Bronchial epithelial cell (primary cell): ENCODE results near the gene NDE1. TPM values are rescaled to one million over a fixed set of nuclear protein-coding genes. Genes with fewer than 3 reads are reported as not detected.
"Not testable (repeated sequence)": the region's sequence is repeated elsewhere in the genome, so short reads cannot be mapped to it uniquely, and the experiment has no call there.

ENCODE experiments used
- DNase-seq: peaks from one replicate; pipeline ENCODE4 v3.0.0-alpha.2; 2010; ENCODE audit warnings: low read depth
- FAIRE-seq: peaks from 2 replicates; lab custom pipeline; 2011; peaks lifted over from hg19 to GRCh38; lab: Jason Lieb, UNC
- H3K27me3 ChIP-seq: 2 replicates; pipeline ENCODE4 v1.5.1; 2011; ENCODE audit warnings: low read length; ENCODE audit not compliant: control insufficient read depth, insufficient read depth
- H3K36me3 ChIP-seq: 2 replicates; pipeline ENCODE4 v1.5.1; 2011; ENCODE audit warnings: low read length; ENCODE audit not compliant: control insufficient read depth, insufficient read depth
- H3K4me3 ChIP-seq: 2 replicates; pipeline ENCODE4 v1.5.1; 2011; ENCODE audit warnings: mild to moderate bottlenecking, low read depth, low read length, control low read depth
- total RNA-seq: library from RNA; depleted of rRNA; stranded (reverse); fragments of >200 nt; gene quantifications from 2 replicates; pipeline ENCODE4 v1.2.1, GENCODE V29; 2014
- TF ChIP-seq, protein P1 (sequence below): IDR thresholded peaks from 2 replicates; pipeline ENCODE4 v1.5.1; 2011; ENCODE audit warnings: mild to moderate bottlenecking, moderate library complexity, low read length, control low read depth, inconsistent platforms; ENCODE audit not compliant: insufficient read depth, severe bottlenecking

NDE1 gene
- total RNA-seq, 1 donor from 2014 or later, result 74.2 TPM

DNA sequence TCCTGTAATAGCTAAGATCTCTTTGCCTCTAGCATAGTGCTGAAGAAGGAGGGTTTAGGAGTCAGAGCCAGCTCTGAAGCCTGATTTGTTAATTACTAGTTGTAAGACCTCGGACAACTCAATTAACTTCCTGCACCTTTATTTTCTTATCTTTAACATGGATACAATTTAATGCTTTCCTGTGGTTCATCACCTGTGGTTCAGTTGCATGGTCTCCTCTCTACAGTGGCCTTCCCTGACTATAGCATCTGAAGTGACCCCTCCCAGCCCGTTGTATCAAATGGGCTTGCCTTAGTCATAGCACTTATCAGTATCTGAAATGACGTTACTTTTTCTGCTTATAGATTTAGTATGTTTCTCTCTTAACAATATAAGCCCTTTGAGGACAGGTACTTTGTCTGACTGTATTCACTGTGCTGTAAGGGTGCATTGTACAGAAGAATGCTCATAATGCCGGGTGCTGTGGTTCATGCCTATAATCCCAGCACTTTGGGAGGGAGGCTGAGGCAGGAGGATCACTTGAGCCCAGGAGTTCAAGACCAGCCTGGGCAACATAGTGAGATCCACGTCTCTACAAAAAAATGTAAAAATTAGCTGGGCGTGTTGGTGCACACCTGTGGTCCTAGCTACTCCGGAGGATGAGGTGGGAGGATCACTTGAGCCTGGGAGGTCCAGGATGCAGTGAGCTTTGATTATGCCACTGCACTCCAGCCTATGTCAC, 2.6 kb upstream of the NDE1 start:
- peaks cover 1% of the 10 kb centered on the region for H3K36me3 ChIP-seq
- TF ChIP-seq, protein P1, sequence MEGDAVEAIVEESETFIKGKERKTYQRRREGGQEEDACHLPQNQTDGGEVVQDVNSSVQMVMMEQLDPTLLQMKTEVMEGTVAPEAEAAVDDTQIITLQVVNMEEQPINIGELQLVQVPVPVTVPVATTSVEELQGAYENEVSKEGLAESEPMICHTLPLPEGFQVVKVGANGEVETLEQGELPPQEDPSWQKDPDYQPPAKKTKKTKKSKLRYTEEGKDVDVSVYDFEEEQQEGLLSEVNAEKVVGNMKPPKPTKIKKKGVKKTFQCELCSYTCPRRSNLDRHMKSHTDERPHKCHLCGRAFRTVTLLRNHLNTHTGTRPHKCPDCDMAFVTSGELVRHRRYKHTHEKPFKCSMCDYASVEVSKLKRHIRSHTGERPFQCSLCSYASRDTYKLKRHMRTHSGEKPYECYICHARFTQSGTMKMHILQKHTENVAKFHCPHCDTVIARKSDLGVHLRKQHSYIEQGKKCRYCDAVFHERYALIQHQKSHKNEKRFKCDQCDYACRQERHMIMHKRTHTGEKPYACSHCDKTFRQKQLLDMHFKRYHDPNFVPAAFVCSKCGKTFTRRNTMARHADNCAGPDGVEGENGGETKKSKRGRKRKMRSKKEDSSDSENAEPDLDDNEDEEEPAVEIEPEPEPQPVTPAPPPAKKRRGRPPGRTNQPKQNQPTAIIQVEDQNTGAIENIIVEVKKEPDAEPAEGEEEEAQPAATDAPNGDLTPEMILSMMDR, result no peak
- no peaks in the 10 kb centered on the region for H3K27me3 ChIP-seq
- no peak overlapping the region for H3K4me3 ChIP-seq
- no peak for FAIRE-seq
- DNase-seq, result peak; percentile 13

GRCh38 chr16:15648135-15648730, 1.8 kb upstream of the NDE1 start:
- TF ChIP-seq, protein P1, result no peak
- H3K27me3 ChIP-seq, result no peaks in the 10 kb centered on the region
- peak; percentile 52 for DNase-seq
- no peak for FAIRE-seq
- H3K4me3 ChIP-seq, result no peak overlapping the region
- H3K36me3 ChIP-seq, result peaks cover 3% of the 10 kb centered on the region

DNA sequence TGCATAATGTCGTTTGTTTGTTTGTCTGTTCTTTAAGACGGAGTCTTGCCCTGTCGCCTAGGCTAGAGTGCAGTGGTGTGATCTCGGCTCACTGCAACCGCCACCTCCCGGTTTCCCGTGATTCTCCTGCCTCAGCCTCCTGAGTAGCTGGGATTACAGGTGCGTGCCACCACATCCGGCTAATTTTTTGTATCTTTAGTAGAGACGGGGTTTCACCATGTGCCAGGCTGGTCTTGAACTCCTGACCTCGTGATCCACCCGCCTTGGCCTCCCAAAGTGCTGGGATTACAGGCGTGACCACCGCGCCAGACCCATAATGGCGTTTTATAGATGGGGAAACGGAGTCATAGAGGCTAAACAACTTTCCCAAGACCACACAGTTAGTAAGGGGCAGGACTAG, 734 bp upstream of the NDE1 start:
- FAIRE-seq, H3K36me3 ChIP-seq, H3K4me3 ChIP-seq, H3K27me3 ChIP-seq, DNase-seq: not testable (repeated sequence)

DNA sequence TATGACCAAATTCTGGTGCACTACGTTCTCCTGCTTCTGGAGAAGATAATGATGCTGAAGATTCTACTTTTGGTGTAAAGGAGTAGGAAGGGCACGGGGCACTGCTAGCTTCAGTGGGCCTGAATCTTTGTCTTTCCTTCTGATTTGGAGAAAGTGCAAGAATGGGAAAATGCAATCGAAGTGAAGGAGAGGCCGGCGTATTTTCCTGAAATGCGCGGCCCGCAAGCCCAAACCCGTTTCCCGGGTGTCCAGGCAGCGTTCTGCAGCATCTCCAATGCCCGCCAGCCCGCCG, 372 bp upstream of the NDE1 start:
- H3K27me3 ChIP-seq, result no peaks in the 10 kb centered on the region
- no peak for DNase-seq
- H3K36me3 ChIP-seq, result peaks cover 8% of the 10 kb centered on the region
- H3K4me3 ChIP-seq, result peak overlapping the region; percentile 19
- TF ChIP-seq, protein P1, result no peak
- FAIRE-seq, result no peak

GRCh38 chr16:15650698-15651171, 690 bp downstream of the NDE1 start:
- TF ChIP-seq, protein P1, result no peak
- peaks cover 8% of the 10 kb centered on the region for H3K36me3 ChIP-seq
- DNase-seq (no peak), FAIRE-seq (no peak)
- H3K4me3 ChIP-seq, result peak overlapping the region; percentile 96
- no peaks in the 10 kb centered on the region for H3K27me3 ChIP-seq

GRCh38 chr16:15652293-15653001, 2.4 kb downstream of the NDE1 start:
- TF ChIP-seq, protein P1, result no peak
- no peak overlapping the region for H3K4me3 ChIP-seq
- no peak for FAIRE-seq
- H3K36me3 ChIP-seq, result peaks cover 12% of the 10 kb centered on the region
- H3K27me3 ChIP-seq, result no peaks in the 10 kb centered on the region
- DNase-seq, result no peak
